Right cardiac atrium (tissue), 5 donors: ENCODE data around the gene SLC34A3. TPM values are rescaled to one million over a fixed set of nuclear protein-coding genes. Genes with fewer than 3 reads are reported as not detected.

ENCODE experiments used
- ATAC-seq, 2 donors: fragments of 200-7000 bp; cut with Tn5 transposase; one replicate each; pipeline versions ENCODE4 v1.8.0 to v1.9.1; 2020; ENCODE audit warnings: moderate library complexity in 2 of 2, mild to moderate bottlenecking in 1 of 2
- DNase-seq, 3 donors: peaks; one replicate each; pipeline ENCODE4 v3.0.0-alpha.2; 2020
- H3K27ac ChIP-seq: one replicate; pipeline ENCODE4 v1.5.1; 2013; ENCODE audit warnings: mild to moderate bottlenecking, low read length, control low read depth, moderate library complexity
- H3K27me3 ChIP-seq: one replicate; pipeline ENCODE4 v1.6.1; 2013; ENCODE audit not compliant: control insufficient read depth, insufficient read depth
- H3K4me1 ChIP-seq: one replicate; pipeline ENCODE4 v1.6.1; 2013; ENCODE audit warnings: low read length; ENCODE audit not compliant: control insufficient read depth, insufficient read depth
- H3K4me3 ChIP-seq: one replicate; pipeline ENCODE4 v1.5.1; 2013; ENCODE audit warnings: low read length, control low read depth
- H3K9me3 ChIP-seq: one replicate; pipeline ENCODE4 v1.6.1; 2013; ENCODE audit warnings: low read length; ENCODE audit not compliant: control insufficient read depth
- WGBS: extraction: QIAGEN DNeasy Blood & Tissue Kit; methylation state at CpG from one replicate; pipeline ENCODE4 v1.1.7; 2013; 5-methylcytosine and 5-hydroxymethylcytosine counted together
- intact Hi-C, 4 donors: fragments of 100-400 bp; cut with DNase I; formaldehyde crosslinking; loops; one replicate each; pipeline versions ENCODE4 v1.11.0 to v1.14.0; 2022 to 2023
- polyA plus RNA-seq: library from polyadenylated mRNA; stranded (reverse); fragments of 200-250 nt; gene quantifications from one replicate; pipeline ENCODE4 v1.2.3, GENCODE V29; 2013
- total RNA-seq, 4 donors: library from RNA; stranded (reverse); fragmentation: NEBNext Ultra II Directional; extraction: Animal tissue kit (Norgen Biotek cat#: 25700); gene quantifications; one replicate each; pipeline ENCODE4 v1.2.1, GENCODE V29; 2021
- donor health status: healthy with polysubstance abuse.
- donor health status: DM: no; HTN: yes; CAD: no.
- donor health status: DM: no; HTN: no; CAD: no.
- donor health status: DM: no; HTN: yes; CAD: no; lungs with severe emphysema.
- donor health status: DM: yes; HTN: yes; CAD: no.

Gene SLC34A3
- total and polyA plus RNA-seq, 5 donors: not detected

- intact Hi-C loops: no loop called here
- WGBS: 10% methylated on average over 25 of the region's 25 CpGs
- H3K9me3 ChIP-seq: no peaks in the 10 kb centered on the region
- peak within 1 kb of the TSS; percentile 53 for H3K4me3 ChIP-seq
- H3K4me1 ChIP-seq: peaks cover 5% of the 10 kb centered on the region
- ATAC-seq (peak; percentile 77 to 87), DNase-seq (peak; percentile 93 to 95 (median 94))
- peak within 1 kb of the TSS; percentile 87 for H3K27ac ChIP-seq
- no peaks in the 10 kb centered on the region for H3K27me3 ChIP-seq
Measured at GRCh38 chr9:137277329-137278041, 46.8 kb downstream of the SLC34A3 start, which contains the start of gene TOR4A. Gene TOR4A (plus strand): TSS chr9:137277726. CDS start chr9:137278690, 964 bp downstream.

- peak; percentile 74 to 85 (median 84) for DNase-seq
- Histone ChIP-seq H3K4me1 (peaks cover 5% of the 10 kb centered on the region), H3K27ac (peak overlapping the region; percentile 87), H3K4me3 (peak overlapping the region; percentile 53), H3K27me3 (no peaks in the 10 kb centered on the region), H3K9me3 (no peaks in the 10 kb centered on the region)
- intact Hi-C loops: no loop called here
- WGBS: 10% methylated on average over 54 of the region's 54 CpGs
- peak; percentile 16 to 64 for ATAC-seq
Measured at GRCh38 chr9:137278061-137278701, 47.5 kb downstream of the SLC34A3 start.

- H3K27me3 ChIP-seq: no peaks in the 10 kb centered on the region
- 72% methylated on average over 139 of the region's 139 CpGs for WGBS
Measured at GRCh38 chr9:137278721-137279711, 48.3 kb downstream of the SLC34A3 start.

GRCh38 chr9:137279741-137280473 lies 49.2 kb downstream of the SLC34A3 start:
- ATAC-seq: no peak
- Histone ChIP-seq H3K9me3 (no peaks in the 10 kb centered on the region), H3K27ac (no peak overlapping the region), H3K4me1 (peaks cover 5% of the 10 kb centered on the region), H3K4me3 (no peak overlapping the region), H3K27me3 (no peaks in the 10 kb centered on the region)
- DNase-seq: peak in 1 of 3 donors; percentile 19
- intact Hi-C loops: no loop called here
- WGBS: 87% methylated on average over 41 of the region's 41 CpGs

More at GRCh38 chr9:137278721-137279711, 48.3 kb downstream of the SLC34A3 start:
- no peak for ATAC-seq
- Histone ChIP-seq H3K4me3 (peak overlapping the region; percentile 53), H3K27ac (peak overlapping the region; percentile 15), H3K4me1 (peaks cover 5% of the 10 kb centered on the region), H3K9me3 (no peaks in the 10 kb centered on the region)
- DNase-seq: peak in 2 of 3 donors; percentile 27 to 61
- intact Hi-C loops: no loop called here

GRCh38 chr9:137280474-137281344 lies 50.0 kb downstream of the SLC34A3 start:
- 36% methylated on average over 85 of the region's 85 CpGs for WGBS
- Histone ChIP-seq H3K4me3 (no peak overlapping the region), H3K9me3 (no peaks in the 10 kb centered on the region), H3K4me1 (peaks cover 5% of the 10 kb centered on the region), H3K27ac (no peak overlapping the region), H3K27me3 (no peaks in the 10 kb centered on the region)
- ATAC-seq (no peak), DNase-seq (peak in 2 of 3 donors; percentile 33 to 73)
- intact Hi-C loops: no loop called here

- WGBS: 56% methylated on average over 39 of the region's 39 CpGs
- ATAC-seq: no peak
- no peak for DNase-seq
- H3K4me1 ChIP-seq: no peaks in the 10 kb centered on the region
- H3K27me3 ChIP-seq: no peaks in the 10 kb centered on the region
- no peak overlapping the region for H3K27ac ChIP-seq
- no peak overlapping the region for H3K4me3 ChIP-seq
- intact Hi-C loops: no loop called here
- no peaks in the 10 kb centered on the region for H3K9me3 ChIP-seq
Measured at GRCh38 chr9:137281345-137282116, 50.8 kb downstream of the SLC34A3 start.

Other genes with a start within 250 kb of the SLC34A3 start
Only the 30 nearest of the 31 such genes appear.
- 10 to 100 TPM; 24.8 to 30.4 (median 27.6) TPM for gene PAXX, start 238.5 kb upstream of the SLC34A3 start, total RNA-seq
- gene PAXX, start 238.5 kb upstream of the SLC34A3 start, polyA plus RNA-seq: 44.5 TPM
- 1 to 10 TPM; 2.8 to 6.2 (median 4.8) TPM for gene CLIC3, start 234.3 kb upstream of the SLC34A3 start, total RNA-seq
- 6.2 TPM for gene CLIC3, start 234.3 kb upstream of the SLC34A3 start, polyA plus RNA-seq
- gene ABCA2, start 202.7 kb upstream of the SLC34A3 start, total RNA-seq: 10 to 100 TPM; 32.2 to 42.4 (median 39.3) TPM
- 40.4 TPM for gene ABCA2, start 202.7 kb upstream of the SLC34A3 start, polyA plus RNA-seq
- gene FUT7, start 198.8 kb upstream of the SLC34A3 start, total RNA-seq: under 1 TPM in 3 of 4 donors, not detected in 1; 0.09 to 0.24 (median 0.20) TPM
- 0.07 TPM for gene FUT7, start 198.8 kb upstream of the SLC34A3 start, polyA plus RNA-seq
- gene NPDC1, start 184.7 kb upstream of the SLC34A3 start, total RNA-seq: 10 to 100 TPM; 68.3 to 81.0 (median 71.4) TPM
- 69.7 TPM for gene NPDC1, start 184.7 kb upstream of the SLC34A3 start, polyA plus RNA-seq
- 1 to 10 TPM in 3 of 4 donors, under 1 TPM in 1; 0.92 to 2.9 (median 1.4) TPM for gene ENTPD2, start 176.8 kb upstream of the SLC34A3 start, total RNA-seq
- 2.1 TPM for gene ENTPD2, start 176.8 kb upstream of the SLC34A3 start, polyA plus RNA-seq
- gene SAPCD2, start 160.3 kb upstream of the SLC34A3 start, total RNA-seq: under 1 TPM; 0.08 to 0.63 (median 0.28) TPM
- gene SAPCD2, start 160.3 kb upstream of the SLC34A3 start, polyA plus RNA-seq: 0.18 TPM
- gene UAP1L1, start 153.4 kb upstream of the SLC34A3 start, total RNA-seq: 10 to 100 TPM in 3 of 4 donors, 1 to 10 TPM in 1; 9.8 to 14.0 (median 12.4) TPM
- gene UAP1L1, start 153.4 kb upstream of the SLC34A3 start, polyA plus RNA-seq: 10.1 TPM
- 10 to 100 TPM; 23.9 to 31.3 (median 28.1) TPM for gene MAN1B1, start 143.9 kb upstream of the SLC34A3 start, total RNA-seq
- gene MAN1B1, start 143.9 kb upstream of the SLC34A3 start, polyA plus RNA-seq: 24.8 TPM
- 100 to 1,000 TPM; 211 to 288 (median 239) TPM for gene DPP7, start 116.2 kb upstream of the SLC34A3 start, total RNA-seq
- gene DPP7, start 116.2 kb upstream of the SLC34A3 start, polyA plus RNA-seq: 252 TPM
- gene GRIN1, start 91.7 kb upstream of the SLC34A3 start, total RNA-seq: under 1 TPM in 1 of 4 donors, not detected in 3; 0.08 TPM
- 0.09 TPM for gene GRIN1, start 91.7 kb upstream of the SLC34A3 start, polyA plus RNA-seq
- gene LRRC26, start 60.9 kb upstream of the SLC34A3 start, total RNA-seq: not detected
- gene LRRC26, start 60.9 kb upstream of the SLC34A3 start, polyA plus RNA-seq: not detected
- not detected for gene TMEM210, start 58.8 kb upstream of the SLC34A3 start, total RNA-seq
- gene TMEM210, start 58.8 kb upstream of the SLC34A3 start, polyA plus RNA-seq: not detected
- 10 to 100 TPM; 31.9 to 45.7 (median 37.4) TPM for gene ANAPC2, start 42.3 kb upstream of the SLC34A3 start, total RNA-seq
- 26.6 TPM for gene ANAPC2, start 42.3 kb upstream of the SLC34A3 start, polyA plus RNA-seq
- 10 to 100 TPM; 43.2 to 57.8 (median 48.3) TPM for gene SSNA1, start 42.2 kb upstream of the SLC34A3 start, total RNA-seq
- gene SSNA1, start 42.2 kb upstream of the SLC34A3 start, polyA plus RNA-seq: 86.4 TPM
- gene TPRN, start 30.2 kb upstream of the SLC34A3 start, total RNA-seq: 10 to 100 TPM in 1 of 4 donors, 1 to 10 TPM in 3; 5.4 to 13.9 (median 8.9) TPM
- gene TPRN, start 30.2 kb upstream of the SLC34A3 start, polyA plus RNA-seq: 4.8 TPM
- gene TMEM203, start 25.3 kb upstream of the SLC34A3 start, total RNA-seq: 10 to 100 TPM; 28.9 to 41.3 (median 39.9) TPM
- gene TMEM203, start 25.3 kb upstream of the SLC34A3 start, polyA plus RNA-seq: 47.5 TPM
- 1 to 10 TPM; 5.1 to 7.9 (median 5.9) TPM for gene NDOR1, start 25.2 kb upstream of the SLC34A3 start, total RNA-seq
- gene NDOR1, start 25.2 kb upstream of the SLC34A3 start, polyA plus RNA-seq: 5.2 TPM
- gene RNF208, start 8.7 kb upstream of the SLC34A3 start, total RNA-seq: 10 to 100 TPM; 17.7 to 25.9 (median 23.7) TPM
- 36.0 TPM for gene RNF208, start 8.7 kb upstream of the SLC34A3 start, polyA plus RNA-seq
- gene CYSRT1, start 5.7 kb upstream of the SLC34A3 start, total RNA-seq: under 1 TPM in 1 of 4 donors, not detected in 3; 0.17 TPM
- 0.32 TPM for gene CYSRT1, start 5.7 kb upstream of the SLC34A3 start, polyA plus RNA-seq
- gene RNF224, start 3.4 kb upstream of the SLC34A3 start, total RNA-seq: not detected
- 0.09 TPM for gene RNF224, start 3.4 kb upstream of the SLC34A3 start, polyA plus RNA-seq
- 100 to 1,000 TPM; 203 to 461 (median 332) TPM for gene TUBB4B, start 10.4 kb downstream of the SLC34A3 start, total RNA-seq
- 591 TPM for gene TUBB4B, start 10.4 kb downstream of the SLC34A3 start, polyA plus RNA-seq
- gene STPG3, start 20.4 kb downstream of the SLC34A3 start, total RNA-seq: under 1 TPM in 3 of 4 donors, not detected in 1; 0.31 to 0.46 (median 0.32) TPM
- 0.23 TPM for gene STPG3, start 20.4 kb downstream of the SLC34A3 start, polyA plus RNA-seq
- gene NELFB, start 24.4 kb downstream of the SLC34A3 start, total RNA-seq: 10 to 100 TPM; 34.8 to 38.6 (median 37.1) TPM
- gene NELFB, start 24.4 kb downstream of the SLC34A3 start, polyA plus RNA-seq: 33.8 TPM
- gene TOR4A, start 46.8 kb downstream of the SLC34A3 start, total RNA-seq: 10 to 100 TPM; 10.9 to 17.2 (median 13.1) TPM
- 6.2 TPM for gene TOR4A, start 46.8 kb downstream of the SLC34A3 start, polyA plus RNA-seq
- 10 to 100 TPM in 1 of 4 donors, 1 to 10 TPM in 3; 4.5 to 14.5 (median 7.9) TPM for gene NRARP, start 71.4 kb downstream of the SLC34A3 start, total RNA-seq
- 4.2 TPM for gene NRARP, start 71.4 kb downstream of the SLC34A3 start, polyA plus RNA-seq
- gene EXD3, start 192.3 kb downstream of the SLC34A3 start, total RNA-seq: 10 to 100 TPM in 2 of 4 donors, 1 to 10 TPM in 2; 7.9 to 13.4 (median 11.1) TPM
- 14.6 TPM for gene EXD3, start 192.3 kb downstream of the SLC34A3 start, polyA plus RNA-seq
- gene NOXA1, start 192.5 kb downstream of the SLC34A3 start, total RNA-seq: 1 to 10 TPM; 3.1 to 7.5 (median 4.5) TPM
- 4.3 TPM for gene NOXA1, start 192.5 kb downstream of the SLC34A3 start, polyA plus RNA-seq
- not detected for gene ENTPD8, start 210.5 kb downstream of the SLC34A3 start, total RNA-seq
- gene ENTPD8, start 210.5 kb downstream of the SLC34A3 start, polyA plus RNA-seq: not detected
- 10 to 100 TPM; 12.4 to 21.5 (median 18.6) TPM for gene NSMF, start 228.4 kb downstream of the SLC34A3 start, total RNA-seq
- 25.5 TPM for gene NSMF, start 228.4 kb downstream of the SLC34A3 start, polyA plus RNA-seq